ENCODE data around the gene FAM151A. TPM values are rescaled to one million over a fixed set of nuclear protein-coding genes. Genes with fewer than 3 reads are reported as not detected.

The FAM151A gene
- total RNA-seq, 6 experiments from 2014 or later = not detected

- TF ChIP-seq CTCF (IDR thresholded peaks at IDR 0.05) = no peak
- Mint-ChIP-seq H3K36me3 (ENCODE audit: low read depth) (no peaks in the 10 kb centered on the region), H3K27ac (no peak overlapping the region), H3K9me3 (no peaks in the 10 kb centered on the region), H3K27me3 (ENCODE audit: insufficient read depth) (no peaks in the 10 kb centered on the region; the same call in none of the 2 replicates), H3K4me3 (no peak overlapping the region), H3K4me1 (ENCODE audit: low read depth) (peaks cover 12% of the 10 kb centered on the region)
- DNase-seq = no peak
Measured at GRCh38 chr1:54583871-54584270, 39.5 kb downstream of the FAM151A start.

- Mint-ChIP-seq H3K4me1 (ENCODE audit: low read depth) (peaks cover 12% of the 10 kb centered on the region), H3K4me3 (no peak overlapping the region), H3K9me3 (no peaks in the 10 kb centered on the region), H3K27ac (no peak overlapping the region), H3K27me3 (ENCODE audit: insufficient read depth) (no peaks in the 10 kb centered on the region; the same call in none of the 2 replicates), H3K36me3 (ENCODE audit: low read depth) (no peaks in the 10 kb centered on the region)
- DNase-seq = no peak
- TF ChIP-seq CTCF (IDR thresholded peaks at IDR 0.05) = no peak
Measured at GRCh38 chr1:54583307-54583686, 40.0 kb downstream of the FAM151A start.

GRCh38 chr1:54582566-54583306 lies 40.6 kb downstream of the FAM151A start:
- Mint-ChIP-seq H3K27me3 (ENCODE audit: insufficient read depth) (no peaks in the 10 kb centered on the region; the same call in none of the 2 replicates), H3K9me3 (no peaks in the 10 kb centered on the region), H3K36me3 (ENCODE audit: low read depth) (no peaks in the 10 kb centered on the region), H3K4me3 (no peak overlapping the region), H3K27ac (no peak overlapping the region), H3K4me1 (ENCODE audit: low read depth) (peaks cover 12% of the 10 kb centered on the region)
- DNase-seq = no peak
- TF ChIP-seq CTCF (IDR thresholded peaks at IDR 0.05) = no peak

GRCh38 chr1:54581621-54582035 lies 41.7 kb downstream of the FAM151A start:
- TF ChIP-seq CTCF (IDR thresholded peaks at IDR 0.05) = no peak
- Mint-ChIP-seq H3K4me3 (no peak overlapping the region), H3K27ac (no peak overlapping the region), H3K27me3 (ENCODE audit: insufficient read depth) (no peaks in the 10 kb centered on the region; the same call in none of the 2 replicates), H3K9me3 (no peaks in the 10 kb centered on the region), H3K4me1 (ENCODE audit: low read depth) (peaks cover 12% of the 10 kb centered on the region), H3K36me3 (ENCODE audit: low read depth) (no peaks in the 10 kb centered on the region)
- peak; percentile 77 for DNase-seq

- Mint-ChIP-seq H3K4me1 (ENCODE audit: low read depth) (peaks cover 12% of the 10 kb centered on the region), H3K27me3 (ENCODE audit: insufficient read depth) (no peaks in the 10 kb centered on the region; the same call in 1 of the 2 replicates), H3K9me3 (no peaks in the 10 kb centered on the region), H3K36me3 (ENCODE audit: low read depth) (no peaks in the 10 kb centered on the region), H3K4me3 (no peak overlapping the region), H3K27ac (no peak overlapping the region; the same call in 1 of the 2 replicates)
- no peak for TF ChIP-seq CTCF (IDR thresholded peaks at IDR 0.05)
- DNase-seq = no peak
Measured at GRCh38 chr1:54580856-54581550, 42.3 kb downstream of the FAM151A start.
